ENCODE measurements around the gene TBC1D21.
A peak's percentile ranks its signal among the peaks of the same experiment; 100 is the strongest.

Gene TBC1D21

DNA sequence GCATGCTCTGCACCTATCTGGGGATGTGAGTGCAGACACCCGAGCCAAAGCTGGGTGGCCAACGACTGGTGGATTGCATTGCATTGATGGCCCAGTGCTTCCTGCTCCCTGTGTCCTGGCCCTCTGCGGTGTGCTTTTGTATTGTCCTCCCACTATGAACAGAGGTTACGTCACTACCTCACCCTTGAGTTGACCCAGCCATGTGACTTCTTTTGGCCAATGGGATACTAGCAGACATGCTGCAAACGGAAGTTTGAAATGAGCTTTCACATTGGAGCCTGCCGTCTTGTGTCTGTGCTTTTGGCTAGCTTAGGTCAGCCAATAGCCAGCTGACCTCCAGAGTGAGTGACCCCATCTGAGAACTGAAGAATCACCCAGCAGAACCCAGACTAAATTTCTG is 15.3 kb upstream of the TBC1D21 start:
- no peak for DNase-seq (ENCODE audit: low spot score)

DNA sequence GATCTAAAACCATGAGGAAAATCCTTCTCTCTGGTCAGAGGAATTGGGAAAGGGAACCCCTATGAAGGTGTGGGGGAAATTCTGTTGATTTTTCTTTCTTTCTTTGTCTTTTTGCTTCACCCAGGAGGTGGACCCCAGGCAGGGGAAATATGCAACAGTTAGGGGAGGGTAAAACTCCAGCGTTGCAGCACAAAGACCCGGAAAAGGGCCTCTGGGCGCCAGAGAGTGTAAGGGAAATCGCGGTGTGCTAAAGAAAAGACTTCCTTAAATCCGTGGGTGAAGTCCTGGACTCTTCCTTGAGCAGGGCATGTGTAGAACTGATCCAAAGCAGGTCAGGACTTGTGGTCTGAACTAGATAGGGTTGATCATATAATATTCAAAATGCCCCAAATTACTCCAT is 11.1 kb upstream of the TBC1D21 start:
- DNase-seq (ENCODE audit: low spot score) = no peak

DNA sequence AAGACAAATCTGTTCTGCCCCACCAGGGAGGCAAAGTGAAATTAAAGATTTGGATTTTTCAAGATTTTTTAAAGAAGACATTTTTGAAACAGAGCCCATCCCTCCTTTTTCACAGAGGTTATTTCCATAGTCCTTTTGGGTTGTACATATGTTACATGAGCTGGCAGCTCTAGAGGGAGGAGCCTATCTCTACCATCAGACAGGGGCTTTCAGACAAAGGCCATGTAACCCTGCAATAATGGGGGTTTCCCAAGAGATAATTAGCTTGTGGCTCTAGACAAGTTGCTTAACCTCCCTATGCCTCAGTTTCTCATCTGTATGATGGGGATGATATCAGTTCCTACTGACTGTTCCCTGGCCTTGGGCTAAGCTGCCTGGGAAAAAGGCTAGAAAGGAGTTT is 8.0 kb upstream of the TBC1D21 start:
- no peak for DNase-seq (ENCODE audit: low spot score)

GRCh38 chr15:73865904-73866303 is 7.5 kb upstream of the TBC1D21 start:
- DNase-seq (ENCODE audit: low spot score) = no peak

DNA sequence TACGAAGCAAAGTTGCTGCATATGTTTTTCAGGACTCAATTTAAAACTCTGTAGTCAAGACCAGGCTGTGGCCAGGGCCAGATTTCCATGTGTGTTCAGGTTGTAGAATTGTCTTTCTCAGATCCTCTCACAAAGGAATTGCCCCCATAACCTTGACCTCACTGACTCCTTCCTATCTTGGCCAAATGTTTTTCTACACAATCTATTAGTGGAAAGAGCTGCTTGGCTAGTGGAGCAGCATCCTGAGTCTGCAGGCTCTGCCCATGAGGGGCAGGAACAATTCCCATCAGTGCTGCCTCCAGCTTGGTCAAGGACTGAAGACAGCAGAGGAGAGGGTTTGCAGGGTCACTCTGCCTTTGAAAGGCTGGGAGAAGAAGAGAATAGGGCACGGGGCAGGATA is 6.9 kb upstream of the TBC1D21 start:
- no peak for DNase-seq (ENCODE audit: low spot score)

DNA sequence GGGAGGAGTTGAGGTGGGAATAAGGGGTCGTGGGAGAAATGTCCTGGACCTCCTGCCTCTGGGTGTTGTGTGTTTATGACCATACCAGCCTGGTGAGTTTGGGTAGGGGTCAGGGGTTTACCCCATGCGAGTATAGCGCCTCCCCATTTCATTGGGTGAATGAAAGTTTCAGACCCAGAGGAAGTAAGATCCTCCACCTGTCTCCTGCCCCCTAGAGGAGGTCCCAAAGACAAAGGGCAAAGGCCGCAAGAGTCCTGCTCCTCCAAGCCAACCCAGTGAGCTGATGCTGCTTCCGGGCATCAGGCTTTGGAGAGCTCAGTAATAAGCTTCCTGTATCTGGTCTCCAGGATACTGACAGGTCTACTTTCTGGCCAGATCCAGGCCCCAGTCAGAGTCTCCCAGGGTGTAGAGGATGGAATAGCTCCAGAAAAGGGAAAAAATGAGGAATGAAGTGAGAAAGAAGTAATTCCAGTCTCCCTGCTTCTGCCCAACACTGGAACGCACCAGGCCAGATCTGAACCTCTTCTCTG is 6.4 kb upstream of the TBC1D21 start:
- no peak for DNase-seq (ENCODE audit: low spot score)

DNA sequence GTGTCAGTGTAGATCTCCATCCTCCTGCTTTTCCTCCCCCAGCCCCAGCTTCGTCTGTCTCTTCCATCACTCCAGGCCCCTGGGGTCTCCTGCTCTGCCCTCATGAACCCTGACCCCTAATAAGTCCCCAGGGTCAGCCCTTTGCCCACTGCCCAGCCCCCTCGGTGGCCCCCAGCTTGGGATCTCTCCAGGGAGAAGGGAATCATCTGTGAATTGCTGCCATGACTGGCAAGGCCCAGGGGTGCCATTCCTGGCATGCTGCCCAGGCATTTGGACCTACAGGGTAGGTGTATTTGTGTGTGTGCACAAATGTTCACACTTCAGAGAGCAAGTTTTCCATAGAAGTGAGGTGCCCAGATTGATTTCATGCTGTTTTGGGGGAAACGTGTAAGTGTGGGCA is 5.9 kb upstream of the TBC1D21 start:
- no peak for DNase-seq (ENCODE audit: low spot score)

DNA sequence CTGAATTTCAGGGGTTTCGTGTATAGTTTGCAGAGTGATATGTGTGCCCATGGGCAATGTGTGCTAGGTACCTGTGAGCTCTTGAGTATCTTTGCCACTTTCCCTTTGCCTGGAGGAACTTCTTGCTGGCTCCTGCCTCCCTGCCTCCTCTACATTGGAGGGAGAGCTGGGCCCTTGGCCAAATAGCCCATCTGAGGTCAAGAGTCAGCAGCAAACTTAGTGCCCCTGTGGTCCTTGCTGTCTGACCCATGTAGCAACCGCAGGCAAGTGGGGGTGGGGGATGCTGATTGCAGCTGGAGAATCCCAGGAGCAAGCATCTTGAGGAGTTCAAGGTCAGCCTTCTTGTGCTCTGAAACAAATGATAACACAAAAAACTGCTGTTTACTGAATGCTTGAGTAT is 5.4 kb upstream of the TBC1D21 start:
- DNase-seq (ENCODE audit: low spot score) = no peak

DNA sequence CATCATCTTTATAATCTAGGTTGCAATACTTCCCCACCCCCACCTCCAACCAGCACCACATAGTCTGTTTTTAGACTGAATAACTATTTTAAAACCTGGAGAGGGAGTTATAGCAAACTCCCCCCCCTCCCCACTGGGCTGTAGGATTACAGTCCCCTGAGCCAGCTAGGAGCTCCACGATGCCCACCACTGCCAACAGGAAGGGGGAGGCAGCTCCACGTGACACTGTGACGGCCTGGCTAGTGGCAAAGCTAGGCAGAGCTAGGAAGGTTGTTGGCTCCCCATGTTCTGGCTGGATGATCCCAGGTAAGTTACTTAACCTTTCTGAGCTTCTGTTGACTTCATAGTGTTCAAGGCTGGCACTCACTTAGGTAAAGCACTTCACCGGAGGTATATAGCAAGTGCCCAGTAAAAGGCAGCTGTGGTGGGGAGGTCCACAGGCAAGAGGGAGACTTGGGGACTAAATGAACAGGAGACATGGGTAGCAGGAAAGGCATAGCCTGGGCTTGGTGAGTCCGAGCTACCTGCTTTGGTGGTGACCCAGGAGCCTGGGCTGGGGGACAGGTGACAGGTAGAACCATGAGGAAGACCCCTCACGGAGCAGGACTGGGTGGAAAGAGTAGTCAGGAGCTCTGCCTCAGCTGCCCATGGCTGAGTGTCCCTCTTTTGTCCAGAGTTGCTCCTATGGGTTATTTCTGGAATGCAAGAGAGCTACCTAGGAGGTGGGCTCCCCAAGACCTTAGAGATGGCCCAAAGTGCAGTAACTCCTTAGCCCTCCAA is 4.0 kb upstream of the TBC1D21 start:
- DNase-seq (ENCODE audit: low spot score) = no peak

- DNase-seq (ENCODE audit: low spot score) = no peak
Measured at GRCh38 chr15:73870700-73871408, 2.5 kb upstream of the TBC1D21 start.

DNA sequence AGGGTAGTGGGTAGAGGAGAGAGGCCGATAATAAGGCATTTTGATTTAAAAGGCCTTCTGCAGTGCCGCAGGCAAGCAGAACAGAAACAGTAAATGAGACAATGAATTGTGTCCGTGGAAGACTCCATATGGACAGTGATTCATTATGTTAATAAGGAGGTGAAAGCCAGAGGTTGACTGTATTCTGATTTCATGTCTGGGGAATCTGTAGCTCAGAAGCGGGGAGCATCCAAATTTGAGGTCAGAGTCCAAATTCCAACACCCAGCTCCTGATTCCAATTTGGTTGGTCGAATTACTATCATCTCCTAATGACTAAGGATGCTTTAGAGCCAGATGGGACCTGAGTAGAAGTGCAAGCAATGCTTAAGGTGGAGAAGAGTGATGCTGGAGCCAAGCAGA is 1.0 kb upstream of the TBC1D21 start:
- DNase-seq (ENCODE audit: low spot score) = peak; percentile 74

- DNase-seq (ENCODE audit: low spot score) = peak; percentile 58
Measured at GRCh38 chr15:73873889-73874511, 636 bp downstream of the TBC1D21 start.

DNA sequence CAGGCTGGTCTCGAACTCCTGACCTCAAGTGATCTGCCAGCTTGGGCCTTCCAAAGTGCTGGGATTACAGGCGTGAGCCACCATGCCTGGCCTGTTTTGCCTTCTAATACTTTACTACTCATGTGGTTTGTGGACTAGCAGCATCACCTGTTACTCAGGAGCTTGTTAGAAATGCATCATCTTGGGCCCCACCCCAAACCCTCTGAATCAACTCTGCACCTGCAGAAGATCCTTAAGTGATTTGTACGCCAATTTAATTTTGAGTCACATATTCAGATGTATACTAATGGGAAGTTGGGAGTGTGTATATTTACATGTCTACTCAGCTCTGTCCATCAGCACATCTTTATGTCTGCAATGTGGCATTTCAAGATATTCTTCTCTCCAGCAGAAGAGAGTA is 6.1 kb downstream of the TBC1D21 start:
- no peak for DNase-seq (ENCODE audit: low spot score)

- DNase-seq (ENCODE audit: low spot score) = no peak
Measured at GRCh38 chr15:73881579-73882320, 8.4 kb downstream of the TBC1D21 start.

DNA sequence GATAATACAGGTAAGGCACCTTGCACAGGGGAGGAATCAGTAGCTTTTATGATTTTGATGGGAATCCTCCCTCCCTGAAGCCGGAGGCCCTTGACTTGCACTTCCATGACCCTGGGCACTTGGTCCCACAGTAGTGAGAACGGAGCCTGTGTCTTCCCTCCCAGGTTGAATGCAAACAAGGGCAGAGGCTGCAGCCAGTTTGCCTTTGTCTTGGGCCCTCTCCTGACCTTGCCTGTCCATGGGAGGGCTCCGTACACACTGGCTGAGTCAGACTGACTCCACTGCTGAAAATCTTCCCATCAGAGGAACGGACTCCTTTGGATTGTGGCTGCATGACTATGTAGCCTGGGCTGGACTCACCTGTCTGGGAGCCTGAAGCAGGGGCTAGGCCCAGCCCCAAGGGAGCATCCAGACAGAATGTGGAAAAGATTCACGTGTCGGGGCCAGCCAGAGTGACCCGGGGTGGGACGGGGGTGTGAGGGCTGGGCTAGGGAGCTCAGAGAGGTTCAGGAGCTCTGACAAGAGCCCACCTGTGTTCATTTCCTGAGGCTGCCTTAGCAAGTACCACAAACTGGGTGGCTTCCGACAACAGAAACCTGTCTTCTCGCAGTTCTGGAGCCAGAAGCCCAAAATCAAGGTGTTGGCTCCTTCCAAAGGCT is 9.5 kb downstream of the TBC1D21 start:
- DNase-seq (ENCODE audit: low spot score) = no peak

- no peak for DNase-seq (ENCODE audit: low spot score)
Measured at GRCh38 chr15:73884159-73884558, 10.8 kb downstream of the TBC1D21 start.

GRCh38 chr15:73885954-73886700 is 12.8 kb downstream of the TBC1D21 start:
- DNase-seq (ENCODE audit: low spot score) = no peak

GRCh38 chr15:73886717-73887345 is 13.5 kb downstream of the TBC1D21 start:
- DNase-seq (ENCODE audit: low spot score) = no peak

DNA sequence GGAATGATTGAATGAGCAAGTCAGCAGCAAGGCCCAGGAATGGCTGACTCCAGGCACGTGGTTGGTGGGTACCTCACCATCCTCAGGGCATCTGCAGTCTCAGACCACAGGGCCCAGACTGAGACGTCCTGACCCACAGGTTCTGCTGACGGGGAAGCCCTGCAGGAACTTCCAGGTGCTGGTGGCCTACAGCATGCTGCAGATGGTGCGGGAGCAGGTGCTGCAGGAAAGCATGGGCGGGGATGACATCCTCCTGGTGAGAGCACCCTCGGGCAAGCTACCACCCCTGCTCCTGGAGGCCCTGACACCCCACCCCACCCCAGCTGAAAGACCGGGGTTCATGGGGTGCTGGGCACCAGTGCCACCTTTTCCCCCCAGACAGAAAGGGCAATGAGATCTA is 14.1 kb downstream of the TBC1D21 start:
- DNase-seq (ENCODE audit: low spot score) = no peak

- DNase-seq (ENCODE audit: low spot score) = no peak
Measured at GRCh38 chr15:73888224-73889041, 15.1 kb downstream of the TBC1D21 start.
